Hepatocyte (in vitro differentiated cells): ENCODE measurements around the gene HS2ST1. TPM values are rescaled to one million over a fixed set of nuclear protein-coding genes. Genes with fewer than 3 reads are reported as not detected.

Source experiments
- DNase-seq: peaks from one replicate; pipeline ENCODE4 v3.0.0-alpha.2; 2016; ENCODE audit warnings: low spot score
- H2AFZ ChIP-seq: fragments of 200-600 bp; sonication (generic); 2 replicates; pipeline ENCODE4 v1.6.0; 2016; ENCODE audit warnings: antibody characterized with exemption, mild to moderate bottlenecking
- H3K27ac ChIP-seq: fragments of 200-600 bp; sonication (generic); 2 replicates; pipeline ENCODE4 v1.5.1; 2016; ENCODE audit warnings: mild to moderate bottlenecking
- H3K27me3 ChIP-seq: fragments of 200-600 bp; sonication (generic); 2 replicates; pipeline ENCODE4 v1.6.1; 2016
- H3K36me3 ChIP-seq: fragments of 200-600 bp; sonication (generic); replicated peaks from 2 replicates; pipeline ENCODE4 v1.5.1; 2016; ENCODE audit warnings: low read depth; ENCODE audit not compliant: insufficient read depth
- H3K4me1 ChIP-seq: fragments of 200-600 bp; sonication (generic); 2 replicates; pipeline ENCODE4 v1.5.1; 2016; ENCODE audit warnings: mild to moderate bottlenecking, moderate library complexity; ENCODE audit not compliant: insufficient read depth
- H3K4me2 ChIP-seq: fragments of 200-600 bp; sonication (generic); 2 replicates; pipeline ENCODE4 v1.6.0; 2016
- H3K4me3 ChIP-seq: fragments of 200-600 bp; sonication (generic); 2 replicates; pipeline ENCODE4 v1.5.1; 2016; ENCODE audit warnings: mild to moderate bottlenecking
- H3K79me2 ChIP-seq: fragments of 200-600 bp; sonication (generic); 2 replicates; pipeline ENCODE4 v1.6.0; 2017; ENCODE audit warnings: mild to moderate bottlenecking
- H3K9me2 ChIP-seq: fragments of 200-600 bp; sonication (generic); replicated peaks from 2 replicates; pipeline ENCODE4 v1.6.0; 2017; ENCODE audit warnings: mild to moderate bottlenecking; ENCODE audit not compliant: insufficient read depth
- H3K9me3 ChIP-seq: fragments of 200-600 bp; sonication (generic); 2 replicates; pipeline ENCODE4 v1.5.1; 2016; ENCODE audit warnings: low read depth, mild to moderate bottlenecking
- H4K20me1 ChIP-seq: fragments of 200-600 bp; sonication (generic); 2 replicates; pipeline ENCODE4 v1.6.0; 2016; ENCODE audit warnings: mild to moderate bottlenecking; ENCODE audit not compliant: insufficient read depth, poor library complexity, severe bottlenecking
- CTCF ChIP-seq: fragments of 200-600 bp; sonication (generic); IDR thresholded peaks from 2 replicates; pipeline ENCODE4 v1.5.1; 2016; ENCODE audit warnings: antibody characterized with exemption, mild to moderate bottlenecking; ENCODE audit not compliant: poor library complexity
- EZH2 ChIP-seq: fragments of 200-600 bp; sonication (generic); IDR thresholded peaks from 2 replicates; pipeline ENCODE4 v1.6.1; 2016; ENCODE audit warnings: antibody characterized with exemption, mild to moderate bottlenecking, borderline replicate concordance
- EZH2phosphoT487 ChIP-seq: fragments of 200-600 bp; sonication (generic); IDR thresholded peaks from one replicate; pipeline ENCODE4 v1.6.1; 2018; ENCODE audit warnings: antibody characterized with exemption, mild to moderate bottlenecking, low read depth, moderate library complexity; ENCODE audit not compliant: unreplicated experiment, severe bottlenecking
- WGBS: methylation state at CpG from one replicate; pipeline ENCODE4 v1.1.6; 2016; ENCODE audit warnings: low lambda C conversion rate; ENCODE audit errors: missing lambda C conversion rate; 5-methylcytosine and 5-hydroxymethylcytosine counted together
- polyA plus RNA-seq: library from polyadenylated mRNA; unstranded; fragments of >200 nt; fragmentation: Nextera tagmentation; extraction: Ambion mirVana; gene quantifications from 2 replicates; pipeline ENCODE4 v1.2.1, GENCODE V29; 2016
- total RNA-seq: library from RNA; depleted of rRNA; stranded (reverse); fragments of >200 nt; gene quantifications from 2 replicates; pipeline ENCODE4 v1.2.3, GENCODE V29; 2014

HS2ST1 gene
- total and polyA plus RNA-seq, 2 experiments from 2014 or later, result 19.1 to 42.3 TPM

- H3K4me2 ChIP-seq, result no peak overlapping the region
- H3K36me3 ChIP-seq, result no peaks in the 10 kb centered on the region
- no peak overlapping the region for H3K4me3 ChIP-seq
- H3K27me3 ChIP-seq, result no peaks in the 10 kb centered on the region
- H3K4me1 ChIP-seq, result no peaks in the 10 kb centered on the region
- no peak for DNase-seq
- H4K20me1 ChIP-seq, result no peaks in the 10 kb centered on the region
- no peaks in the 10 kb centered on the region for H3K9me3 ChIP-seq
- TF ChIP-seq EZH2phosphoT487, result no peak
- no peak for TF ChIP-seq EZH2
- no peak for TF ChIP-seq CTCF
- no peak overlapping the region for H2AFZ ChIP-seq
- H3K79me2 ChIP-seq, result peaks cover 36% of the 10 kb centered on the region
- WGBS, result 100% methylated on average over 3 of the region's 3 CpGs
- no peak overlapping the region for H3K27ac ChIP-seq
- no peaks in the 10 kb centered on the region for H3K9me2 ChIP-seq
These were observed 124.7 kb downstream of the HS2ST1 start for GRCh38 chr1:87039096-87039495.

GRCh38 chr1:87042111-87042811 lies 127.8 kb downstream of the HS2ST1 start:
- H2AFZ ChIP-seq, result no peak overlapping the region
- H3K4me1 ChIP-seq, result no peaks in the 10 kb centered on the region
- no peaks in the 10 kb centered on the region for H3K9me2 ChIP-seq
- WGBS, result 87% methylated on average over 4 of the region's 4 CpGs
- peaks cover 26% of the 10 kb centered on the region for H3K79me2 ChIP-seq
- no peaks in the 10 kb centered on the region for H3K9me3 ChIP-seq
- no peaks in the 10 kb centered on the region for H3K36me3 ChIP-seq
- H4K20me1 ChIP-seq, result no peaks in the 10 kb centered on the region
- no peak for TF ChIP-seq EZH2
- TF ChIP-seq CTCF, result no peak
- TF ChIP-seq EZH2phosphoT487, result no peak
- H3K4me2 ChIP-seq, result no peak overlapping the region
- H3K4me3 ChIP-seq, result no peak overlapping the region
- no peak overlapping the region for H3K27ac ChIP-seq
- DNase-seq, result no peak
- H3K27me3 ChIP-seq, result no peaks in the 10 kb centered on the region

GRCh38 chr1:87044424-87044823 lies 130.0 kb downstream of the HS2ST1 start:
- H3K27ac ChIP-seq, result no peak overlapping the region
- H3K27me3 ChIP-seq, result no peaks in the 10 kb centered on the region
- no peaks in the 10 kb centered on the region for H3K4me1 ChIP-seq
- H4K20me1 ChIP-seq, result no peaks in the 10 kb centered on the region
- no peaks in the 10 kb centered on the region for H3K9me2 ChIP-seq
- H3K79me2 ChIP-seq, result peaks cover 24% of the 10 kb centered on the region
- H2AFZ ChIP-seq, result no peak overlapping the region
- TF ChIP-seq CTCF, result no peak
- no peak for TF ChIP-seq EZH2
- TF ChIP-seq EZH2phosphoT487, result no peak
- no peak overlapping the region for H3K4me3 ChIP-seq
- no peak overlapping the region for H3K4me2 ChIP-seq
- DNase-seq, result no peak
- no peaks in the 10 kb centered on the region for H3K36me3 ChIP-seq
- peaks cover 4% of the 10 kb centered on the region for H3K9me3 ChIP-seq

- Histone ChIP-seq H4K20me1 (no peaks in the 10 kb centered on the region), H3K79me2 (peaks cover 28% of the 10 kb centered on the region), H3K9me2 (no peaks in the 10 kb centered on the region), H3K27ac (no peak overlapping the region), H2AFZ (no peak overlapping the region), H3K9me3 (peaks cover 4% of the 10 kb centered on the region), H3K36me3 (no peaks in the 10 kb centered on the region), H3K4me3 (no peak overlapping the region), H3K27me3 (no peaks in the 10 kb centered on the region), H3K4me2 (no peak overlapping the region), H3K4me1 (no peaks in the 10 kb centered on the region)
- TF ChIP-seq CTCF (no peak), EZH2 (no peak), EZH2phosphoT487 (no peak)
- WGBS, result 84% methylated on average over 5 of the region's 5 CpGs
- no peak for DNase-seq
These were observed 130.4 kb downstream of the HS2ST1 start for GRCh38 chr1:87044840-87045239.
